ENCODE results near the gene NCL.
"Not testable (repeated sequence)": the region's sequence is repeated elsewhere in the genome, so short reads cannot be mapped to it uniquely, and the experiment has no call there.

NCL gene

GRCh38 chr2:231449503-231450054 is 14.7 kb downstream of the NCL start:
- no peak for TF ChIP-seq CTCF (IDR thresholded peaks at IDR 0.05; ENCODE audit: control insufficient read depth, insufficient read depth, low read depth, low read length, missing control alignments)
- DNase-seq (ENCODE audit: low read depth): no peak
- H3K4me3 ChIP-seq (ENCODE audit: control insufficient read depth, low read depth, low read length): no peak overlapping the region

- no peak for TF ChIP-seq CTCF (IDR thresholded peaks at IDR 0.05; ENCODE audit: control insufficient read depth, insufficient read depth, low read depth, low read length, missing control alignments)
- no peak for DNase-seq (ENCODE audit: low read depth)
- no peak overlapping the region for H3K4me3 ChIP-seq (ENCODE audit: control insufficient read depth, low read depth, low read length)
Measured at GRCh38 chr2:231436957-231437356, 27.3 kb downstream of the NCL start.

- DNase-seq (ENCODE audit: low read depth): no peak
- no peak overlapping the region for H3K4me3 ChIP-seq (ENCODE audit: control insufficient read depth, low read depth, low read length)
Measured at GRCh38 chr2:231433990-231434389, 30.3 kb downstream of the NCL start.

GRCh38 chr2:231431606-231432005 is 32.7 kb downstream of the NCL start:
- H3K4me3 ChIP-seq (ENCODE audit: control insufficient read depth, low read depth, low read length): no peak overlapping the region
- no peak for TF ChIP-seq CTCF (IDR thresholded peaks at IDR 0.05; ENCODE audit: control insufficient read depth, insufficient read depth, low read depth, low read length, missing control alignments)
- no peak for DNase-seq (ENCODE audit: low read depth)

More at GRCh38 chr2:231433990-231434389, 30.3 kb downstream of the NCL start:
- no peak for TF ChIP-seq CTCF (IDR thresholded peaks at IDR 0.05; ENCODE audit: control insufficient read depth, insufficient read depth, low read depth, low read length, missing control alignments)

GRCh38 chr2:231430437-231430836 is 33.8 kb downstream of the NCL start:
- not testable (repeated sequence) for DNase-seq (ENCODE audit: low read depth); H3K4me3 ChIP-seq (ENCODE audit: control insufficient read depth, low read depth, low read length)

GRCh38 chr2:231429901-231430300 is 34.4 kb downstream of the NCL start:
- DNase-seq (ENCODE audit: low read depth): no peak
- H3K4me3 ChIP-seq (ENCODE audit: control insufficient read depth, low read depth, low read length): no peak overlapping the region
- no peak for TF ChIP-seq CTCF (IDR thresholded peaks at IDR 0.05; ENCODE audit: control insufficient read depth, insufficient read depth, low read depth, low read length, missing control alignments)

- no peak overlapping the region for H3K4me3 ChIP-seq (ENCODE audit: control insufficient read depth, low read depth, low read length)
- TF ChIP-seq CTCF (IDR thresholded peaks at IDR 0.05; ENCODE audit: control insufficient read depth, insufficient read depth, low read depth, low read length, missing control alignments): no peak
- no peak for DNase-seq (ENCODE audit: low read depth)
Measured at GRCh38 chr2:231429152-231429551, 35.1 kb downstream of the NCL start.
